Uterus (tissue), 4 donors: Measurements from ENCODE around the gene POLE. TPM values are rescaled to one million over a fixed set of nuclear protein-coding genes. Genes with fewer than 3 reads are reported as not detected.

Experiments
- DNase-seq, 2 donors: peaks; one replicate each; pipeline ENCODE4 v3.0.0-alpha.2; 2019 to 2020
- H3K27ac ChIP-seq, 2 donors: fragments of 200-600 bp; sonication (generic); 1 replicate in 1 of 2; 2 replicates in 1 of 2; pipeline ENCODE4 v1.5.1; 2016 to 2018
- H3K27me3 ChIP-seq, 2 donors: fragments of 200-600 bp; sonication (generic); one replicate each; pipeline ENCODE4 v1.5.1; 2018 to 2019; ENCODE audit warnings: control low read depth in 1 of 2
- H3K36me3 ChIP-seq, 2 donors: fragments of 200-600 bp; sonication (generic); one replicate each; pipeline ENCODE4 v1.5.1; 2019; ENCODE audit warnings: control low read depth in 1 of 2
- H3K4me1 ChIP-seq, 2 donors: fragments of 200-600 bp; sonication (generic); one replicate each; pipeline ENCODE4 v1.5.1; 2018 to 2019; ENCODE audit warnings: control low read depth in 1 of 2
- H3K4me3 ChIP-seq, 2 donors: fragments of 200-600 bp; sonication (generic); 1 replicate in 1 of 2; 2 replicates in 1 of 2; pipeline ENCODE4 v1.5.1; 2018 to 2019; ENCODE audit warnings: mild to moderate bottlenecking in 1 of 2
- H3K9me3 ChIP-seq, 2 donors: fragments of 200-600 bp; sonication (generic); one replicate each; pipeline ENCODE4 v1.5.1; 2019; ENCODE audit warnings: control low read depth in 1 of 2
- POLR2A ChIP-seq, 2 donors: fragments of 450-650 bp; IDR thresholded peaks; one replicate each; pipeline ENCODE4 v1.6.1; 2016; ENCODE audit warnings: antibody characterized with exemption in 2 of 2, mild to moderate bottlenecking in 1 of 2, moderate library complexity in 1 of 2
- intact Hi-C: fragments of 100-400 bp; cut with DNase I; formaldehyde crosslinking; loops from one replicate; pipeline ENCODE4 v1.15.1; 2023; ENCODE audit warnings: low total_unique reads
- total RNA-seq, 4 donors: library from RNA; depleted of rRNA in 3 of 4; stranded (reverse); fragments of >200 nt in 3 of 4; gene quantifications; one replicate each; pipeline versions ENCODE4 v1.1.0 to v1.2.4, GENCODE V29; 2014 to 2023
- TF ChIP-seq, protein P1 (sequence below), 4 experiments: fragments of 200-600 bp in 2 of 4; fragments of 450-650 bp in 2 of 4; sonication (generic) in 2 of 4; IDR thresholded peaks; one replicate each; pipeline ENCODE4 v1.5.1; 2016 to 2019; ENCODE audit warnings: antibody characterized with exemption in 4 of 4, mild to moderate bottlenecking in 2 of 4, moderate library complexity in 1 of 4
- donor health status: DM: yes; HTN: yes; CAD: no.

POLE gene
- total RNA-seq, 4 donors from 2014 or later = 7.7 to 71.3 (median 28.8) TPM

DNA sequence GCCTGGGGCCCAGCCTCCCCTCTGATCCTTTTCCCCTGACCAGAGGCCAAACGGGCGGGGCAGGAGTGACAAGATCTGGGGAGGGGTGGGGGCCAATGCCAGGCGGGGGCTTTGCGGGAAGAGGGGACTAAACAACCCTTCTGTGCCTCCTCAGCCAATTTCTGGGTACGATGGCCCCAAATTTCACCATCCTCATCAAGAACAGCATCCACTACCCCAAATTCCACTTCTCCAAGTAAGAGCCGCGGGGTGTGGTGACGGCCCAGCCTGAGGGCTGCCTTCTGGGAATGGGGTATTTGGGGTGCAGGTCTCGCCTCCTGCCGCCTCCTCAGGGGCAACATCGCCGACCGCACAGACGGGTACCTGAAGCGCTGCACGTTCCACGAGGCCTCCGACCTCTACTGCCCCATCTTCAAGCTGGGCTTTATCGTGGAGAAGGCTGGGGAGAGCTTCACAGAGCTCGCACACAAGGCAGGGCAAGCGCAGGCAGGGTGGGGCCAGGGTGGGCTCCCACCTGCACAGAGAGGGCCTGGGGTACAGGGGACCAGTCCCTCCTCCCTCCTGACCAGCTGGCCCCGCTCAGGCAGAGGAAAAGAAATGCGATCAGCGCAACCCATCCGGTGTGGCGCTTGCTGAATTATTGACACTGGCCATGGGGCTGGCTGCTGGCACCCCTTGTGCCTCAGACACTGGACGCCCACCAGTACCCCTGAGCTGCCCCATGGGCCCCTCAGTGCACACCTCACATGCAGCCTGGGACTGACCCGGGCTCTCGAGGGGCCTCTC lies 66.8 kb downstream of the POLE start:
- no peaks in the 10 kb centered on the region for H3K36me3 ChIP-seq
- H3K4me3 ChIP-seq = no peak overlapping the region
- peaks cover 18 to 34% of the 10 kb centered on the region in 2 donors for H3K27me3 ChIP-seq
- intact Hi-C loops = no loop called here
- TF ChIP-seq, protein P1, sequence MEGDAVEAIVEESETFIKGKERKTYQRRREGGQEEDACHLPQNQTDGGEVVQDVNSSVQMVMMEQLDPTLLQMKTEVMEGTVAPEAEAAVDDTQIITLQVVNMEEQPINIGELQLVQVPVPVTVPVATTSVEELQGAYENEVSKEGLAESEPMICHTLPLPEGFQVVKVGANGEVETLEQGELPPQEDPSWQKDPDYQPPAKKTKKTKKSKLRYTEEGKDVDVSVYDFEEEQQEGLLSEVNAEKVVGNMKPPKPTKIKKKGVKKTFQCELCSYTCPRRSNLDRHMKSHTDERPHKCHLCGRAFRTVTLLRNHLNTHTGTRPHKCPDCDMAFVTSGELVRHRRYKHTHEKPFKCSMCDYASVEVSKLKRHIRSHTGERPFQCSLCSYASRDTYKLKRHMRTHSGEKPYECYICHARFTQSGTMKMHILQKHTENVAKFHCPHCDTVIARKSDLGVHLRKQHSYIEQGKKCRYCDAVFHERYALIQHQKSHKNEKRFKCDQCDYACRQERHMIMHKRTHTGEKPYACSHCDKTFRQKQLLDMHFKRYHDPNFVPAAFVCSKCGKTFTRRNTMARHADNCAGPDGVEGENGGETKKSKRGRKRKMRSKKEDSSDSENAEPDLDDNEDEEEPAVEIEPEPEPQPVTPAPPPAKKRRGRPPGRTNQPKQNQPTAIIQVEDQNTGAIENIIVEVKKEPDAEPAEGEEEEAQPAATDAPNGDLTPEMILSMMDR (IDR thresholded peaks at IDR 0.05) = no peak
- TF ChIP-seq POLR2A (IDR thresholded peaks at IDR 0.05) = no peak
- peaks cover 0 to 22% of the 10 kb centered on the region in 2 donors for H3K9me3 ChIP-seq
- no peak for DNase-seq
- no peak overlapping the region for H3K27ac ChIP-seq
- H3K4me1 ChIP-seq = peaks cover 9 to 13% of the 10 kb centered on the region in 2 donors

DNA sequence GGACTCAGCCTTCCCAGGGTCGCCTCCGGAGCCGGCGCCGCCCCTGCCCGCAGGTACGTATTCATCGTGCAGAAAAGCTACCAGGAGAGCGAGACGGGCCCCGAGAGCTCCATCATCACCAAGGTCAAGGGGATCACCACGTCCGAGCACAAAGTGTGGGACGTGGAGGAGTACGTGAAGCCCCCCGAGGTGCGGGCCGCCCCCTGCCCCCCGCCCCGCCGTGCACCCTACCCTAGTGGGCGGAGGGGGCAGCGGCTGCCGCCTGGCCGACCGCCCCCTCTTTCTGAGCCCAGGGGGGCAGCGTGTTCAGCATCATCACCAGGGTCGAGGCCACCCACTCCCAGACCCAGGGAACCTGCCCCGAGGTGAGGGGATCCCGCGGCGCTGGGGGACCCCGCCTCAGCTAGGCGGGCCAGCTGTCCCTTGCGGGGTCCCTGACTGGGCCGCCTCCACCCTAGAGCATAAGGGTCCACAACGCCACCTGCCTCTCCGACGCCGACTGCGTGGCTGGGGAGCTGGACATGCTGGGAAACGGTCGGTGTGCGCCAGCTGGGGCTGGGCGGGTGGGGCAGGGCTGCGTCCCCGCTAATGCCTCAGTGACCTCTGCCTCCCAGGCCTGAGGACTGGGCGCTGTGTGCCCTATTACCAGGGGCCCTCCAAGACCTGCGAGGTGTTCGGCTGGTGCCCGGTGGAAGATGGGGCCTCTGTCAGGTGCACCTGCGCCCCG lies 67.6 kb downstream of the POLE start:
- intact Hi-C loops = no loop called here
- no peak for DNase-seq

DNA sequence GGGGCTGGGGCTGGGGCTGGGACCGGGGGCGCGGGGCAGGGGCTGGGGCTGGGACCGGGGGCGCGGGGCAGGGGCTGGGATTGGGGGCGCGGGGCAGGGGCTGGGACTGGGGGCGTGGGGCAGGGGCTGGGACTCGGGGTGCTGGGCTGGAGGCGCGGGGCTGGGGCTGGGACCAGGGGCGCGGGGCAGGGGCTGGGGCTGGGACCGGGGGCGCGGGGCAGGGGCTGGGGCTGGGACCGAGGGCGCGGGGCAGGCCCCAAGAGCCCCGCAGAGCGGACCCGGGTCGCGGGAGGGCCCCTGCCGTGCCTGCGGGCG lies 68.1 kb downstream of the POLE start:
- H3K4me3 ChIP-seq = no peak overlapping the region
- H3K36me3 ChIP-seq = no peaks in the 10 kb centered on the region
- H3K9me3 ChIP-seq = peaks cover 0 to 22% of the 10 kb centered on the region in 2 donors
- peaks cover 9 to 13% of the 10 kb centered on the region in 2 donors for H3K4me1 ChIP-seq
- intact Hi-C loops = no loop called here
- peaks cover 18 to 34% of the 10 kb centered on the region in 2 donors for H3K27me3 ChIP-seq
- no peak for DNase-seq
- TF ChIP-seq POLR2A (IDR thresholded peaks at IDR 0.05) = no peak
- TF ChIP-seq, protein P1 (IDR thresholded peaks at IDR 0.05) = no peak
- H3K27ac ChIP-seq = no peak overlapping the region

More for the DNA sequence above, 67.6 kb downstream of the POLE start:
- Histone ChIP-seq H3K4me1 (peaks cover 9 to 13% of the 10 kb centered on the region in 2 donors), H3K27me3 (peaks cover 18 to 34% of the 10 kb centered on the region in 2 donors), H3K4me3 (no peak overlapping the region), H3K9me3 (peaks cover 0 to 22% of the 10 kb centered on the region in 2 donors), H3K36me3 (no peaks in the 10 kb centered on the region), H3K27ac (no peak overlapping the region)
- no peak for TF ChIP-seq POLR2A (IDR thresholded peaks at IDR 0.05)
- TF ChIP-seq, protein P1 (IDR thresholded peaks at IDR 0.05) = no peak

DNA sequence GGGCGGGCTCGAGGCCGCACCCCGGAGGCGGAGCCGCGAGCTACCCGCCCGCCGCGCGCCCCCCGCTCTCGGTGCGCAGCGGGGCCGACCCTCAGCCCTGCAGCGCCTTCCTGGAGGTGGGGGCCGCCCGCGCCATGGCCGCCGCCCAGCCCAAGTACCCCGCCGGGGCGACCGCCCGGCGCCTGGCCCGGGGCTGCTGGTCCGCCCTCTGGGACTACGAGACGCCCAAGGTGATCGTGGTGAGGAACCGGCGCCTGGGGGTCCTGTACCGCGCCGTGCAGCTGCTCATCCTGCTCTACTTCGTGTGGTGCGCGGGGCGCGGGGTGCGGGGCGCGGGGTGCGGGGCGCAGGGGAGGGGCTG lies 68.5 kb downstream of the POLE start, which contains the start of gene P2RX2:
TSS of gene P2RX2 (plus strand) at position 94 of the 361 bp plus-strand sequence. CDS start at position 135, 41 bp downstream.
- H3K27ac ChIP-seq = no peak within 1 kb of the TSS
- peaks cover 18 to 34% of the 10 kb centered on the region in 2 donors for H3K27me3 ChIP-seq
- peaks cover 0 to 22% of the 10 kb centered on the region in 2 donors for H3K9me3 ChIP-seq
- DNase-seq = no peak
- H3K4me1 ChIP-seq = peaks cover 9 to 13% of the 10 kb centered on the region in 2 donors
- H3K36me3 ChIP-seq = no peaks in the 10 kb centered on the region
- TF ChIP-seq, protein P1 (IDR thresholded peaks at IDR 0.05) = no peak
- no peak for TF ChIP-seq POLR2A (IDR thresholded peaks at IDR 0.05)
- no peak within 1 kb of the TSS for H3K4me3 ChIP-seq
- intact Hi-C loops = no loop called here
